H9 (cell line): Measurements from ENCODE around the gene LSM2. TPM values are rescaled to one million over a fixed set of nuclear protein-coding genes. Genes with fewer than 3 reads are reported as not detected.
A peak's percentile ranks its signal among the peaks of the same experiment; 100 is the strongest.

Source experiments
- DNase-seq: peaks from one replicate; pipeline ENCODE4 v3.0.0-alpha.2; 2017
- H2AFZ ChIP-seq: one replicate; pipeline ENCODE4 v1.6.1; 2013; ENCODE audit warnings: mild to moderate bottlenecking, low read length, control low read depth, moderate library complexity
- H2AK5ac ChIP-seq: 2 replicates; pipeline ENCODE4 v1.6.1; 2013; ENCODE audit warnings: low read length, control low read depth, mixed read lengths; ENCODE audit not compliant: insufficient read length
- H2BK120ac ChIP-seq: one replicate; pipeline ENCODE4 v1.6.1; 2013; ENCODE audit warnings: low read depth, mild to moderate bottlenecking, low read length, control low read depth, inconsistent platforms; ENCODE audit not compliant: poor library complexity, severe bottlenecking
- H2BK12ac ChIP-seq: 2 replicates; pipeline ENCODE4 v1.6.1; 2013; ENCODE audit warnings: low read length, control low read depth, mixed read lengths, low read depth; ENCODE audit not compliant: insufficient read length
- H2BK15ac ChIP-seq: 2 replicates; pipeline ENCODE4 v1.6.1; 2013; ENCODE audit warnings: low read depth, low read length, control low read depth
- H2BK20ac ChIP-seq: one replicate; pipeline ENCODE4 v1.6.1; 2013; ENCODE audit warnings: low read depth, mild to moderate bottlenecking, low read length, control low read depth, inconsistent platforms; ENCODE audit not compliant: poor library complexity, severe bottlenecking
- H2BK5ac ChIP-seq: 2 replicates; pipeline ENCODE4 v1.6.1; 2013; ENCODE audit warnings: low read length, control low read depth, mixed read lengths; ENCODE audit not compliant: insufficient read length
- H3K14ac ChIP-seq: 2 replicates; pipeline ENCODE4 v1.6.1; 2013; ENCODE audit warnings: low read length, control low read depth; ENCODE audit not compliant: insufficient read depth
- H3K18ac ChIP-seq: 2 replicates; pipeline ENCODE4 v1.6.1; 2013; ENCODE audit warnings: low read depth, mild to moderate bottlenecking, mixed read lengths, low read length, control low read depth; ENCODE audit not compliant: insufficient read length
- H3K23ac ChIP-seq: 2 replicates; pipeline ENCODE4 v1.6.1; 2013; ENCODE audit warnings: low read length, control low read depth, mixed read lengths, low read depth; ENCODE audit not compliant: insufficient read length
- H3K23me2 ChIP-seq: 2 replicates; pipeline ENCODE4 v1.6.1; 2013; ENCODE audit warnings: low read depth, mild to moderate bottlenecking, mixed read lengths, low read length, control low read depth; ENCODE audit not compliant: insufficient read length, poor library complexity, severe bottlenecking
- H3K27ac ChIP-seq: 2 replicates; pipeline ENCODE4 v1.5.1; 2013; ENCODE audit warnings: low read length, control low read depth, mixed read lengths, low read depth; ENCODE audit not compliant: insufficient read length
- H3K27me3 ChIP-seq: 2 replicates; pipeline ENCODE4 v1.6.1; 2013; ENCODE audit warnings: low read length, control low read depth, inconsistent platforms; ENCODE audit not compliant: insufficient read depth
- H3K4ac ChIP-seq: 2 replicates; pipeline ENCODE4 v1.6.1; 2013; ENCODE audit warnings: low read depth, mild to moderate bottlenecking, control low read depth, inconsistent platforms, low read length, moderate library complexity
- H3K4me1 ChIP-seq: 2 replicates; pipeline ENCODE4 v1.6.1; 2013; ENCODE audit warnings: low read length, control low read depth, inconsistent platforms; ENCODE audit not compliant: insufficient read depth
- H3K4me2 ChIP-seq: 2 replicates; pipeline ENCODE4 v1.6.1; 2013; ENCODE audit warnings: low read length, control low read depth, mixed read lengths; ENCODE audit not compliant: insufficient read length, insufficient read depth
- H3K56ac ChIP-seq: 2 replicates; pipeline ENCODE4 v1.6.1; 2013; ENCODE audit warnings: low read depth, mild to moderate bottlenecking, mixed read lengths, low read length, control low read depth; ENCODE audit not compliant: insufficient read length
- H3K79me1 ChIP-seq: 2 replicates; pipeline ENCODE4 v1.6.1; 2013; ENCODE audit warnings: low read depth, mild to moderate bottlenecking, moderate library complexity, low read length, control low read depth, inconsistent platforms; ENCODE audit not compliant: insufficient read depth, poor library complexity, severe bottlenecking
- H3K79me2 ChIP-seq: 2 replicates; pipeline ENCODE4 v1.6.1; 2013; ENCODE audit warnings: low read length, control low read depth, inconsistent platforms; ENCODE audit not compliant: insufficient read depth
- H3K9ac ChIP-seq: 2 replicates; pipeline ENCODE4 v1.6.1; 2013; ENCODE audit warnings: low read length, control low read depth, mixed read lengths; ENCODE audit not compliant: insufficient read length; ENCODE audit errors: extremely low read depth
- H3K9me3 ChIP-seq: one replicate; pipeline ENCODE4 v1.6.1; 2013; ENCODE audit warnings: low read depth, low read length, inconsistent platforms; ENCODE audit not compliant: control insufficient read depth
- H3T11ph ChIP-seq: one replicate; pipeline ENCODE4 v1.6.1; 2013; ENCODE audit warnings: mild to moderate bottlenecking, low read length, control low read depth, inconsistent platforms
- H4K20me1 ChIP-seq: one replicate; pipeline ENCODE4 v1.6.1; 2013; ENCODE audit not compliant: control insufficient read depth, insufficient read length, insufficient read depth
- H4K5ac ChIP-seq: 2 replicates; pipeline ENCODE4 v1.6.1; 2013; ENCODE audit warnings: low read depth, mild to moderate bottlenecking, mixed read lengths, low read length, control low read depth; ENCODE audit not compliant: insufficient read length
- H4K8ac ChIP-seq: replicated peaks from 2 replicates; pipeline ENCODE4 v1.6.1; 2013; ENCODE audit warnings: low read length, control low read depth, mixed read lengths, low read depth; ENCODE audit not compliant: insufficient read length
- H4K91ac ChIP-seq: 2 replicates; pipeline ENCODE4 v1.6.1; 2013; ENCODE audit warnings: low read depth, mild to moderate bottlenecking, moderate library complexity, mixed read lengths, low read length, control low read depth; ENCODE audit not compliant: insufficient read length
- H3K27ac Mint-ChIP-seq, 3 experiments: 2 replicates in 2 of 3; 3 replicates in 1 of 3; pipeline ENCODE4 v1.8.0; 2020 to 2021; ENCODE audit warnings: mixed read lengths in 3 of 3, mild to moderate bottlenecking in 1 of 3, moderate library complexity in 1 of 3
- H3K27me3 Mint-ChIP-seq: 2 replicates; pipeline ENCODE4 v1.8.0; 2021; ENCODE audit warnings: low read depth, mild to moderate bottlenecking, moderate library complexity, mixed read lengths
- H3K36me3 Mint-ChIP-seq, 3 experiments: 2 replicates in 2 of 3; 3 replicates in 1 of 3; pipeline ENCODE4 v1.8.0; 2020 to 2021; ENCODE audit warnings: low read depth in 3 of 3, mixed read lengths in 3 of 3; ENCODE audit not compliant: insufficient read depth in 1 of 3
- H3K4me1 Mint-ChIP-seq, 2 experiments: 2 replicates each; pipeline ENCODE4 v1.8.0; 2020; ENCODE audit warnings: mixed read lengths in 2 of 2
- H3K4me3 Mint-ChIP-seq, 2 experiments: 2 replicates in 1 of 2; 3 replicates in 1 of 2; pipeline ENCODE4 v1.8.0; 2020 to 2021; ENCODE audit warnings: mild to moderate bottlenecking in 2 of 2, mixed read lengths in 2 of 2, moderate library complexity in 1 of 2
- H3K9me3 Mint-ChIP-seq, 2 experiments: 2 replicates in 1 of 2; 3 replicates in 1 of 2; pipeline ENCODE4 v1.8.0; 2020; ENCODE audit warnings: mild to moderate bottlenecking in 2 of 2, mixed read lengths in 2 of 2, moderate library complexity in 1 of 2
- CTCF ChIP-seq: fragments of 200-600 bp; sonication (generic); conservative IDR thresholded peaks from 3 replicates; pipeline ENCODE4 v1.8.0; 2021; ENCODE audit warnings: antibody characterized with exemption, mild to moderate bottlenecking
- WGBS: extraction: QIAGEN DNeasy Blood & Tissue Kit; methylation state at CpG from one replicate; pipeline ENCODE4 v1.1.7; 2013; ENCODE audit warnings: missing lambda C conversion rate, low lambda C conversion rate, mixed read lengths; ENCODE audit not compliant: insufficient read length; ENCODE audit errors: extremely low coverage; 5-methylcytosine and 5-hydroxymethylcytosine counted together
- total RNA-seq: library from RNA; stranded (reverse); gene quantifications from 2 replicates; pipeline ENCODE4 v1.2.1, GENCODE V29; 2021

The LSM2 gene
- total RNA-seq, 1 experiment from 2014 or later = 123 TPM

GRCh38 chr6:31830886-31831335 is 24.1 kb upstream of the LSM2 start:
- Histone ChIP-seq H3K27me3 (no peaks in the 10 kb centered on the region), H3K18ac (no peak overlapping the region), H3K9me3 (no peaks in the 10 kb centered on the region), H3T11ph (no peak overlapping the region), H3K9ac (peak overlapping the region; percentile 47), H2BK20ac (no peak overlapping the region), H3K56ac (no peak overlapping the region), H2BK120ac (no peak overlapping the region), H2BK5ac (no peak overlapping the region), H3K79me2 (peaks cover 13% of the 10 kb centered on the region; the same call in 1 of the 2 replicates), H3K23ac (no peak overlapping the region), H3K79me1 (no peaks in the 10 kb centered on the region), H2AK5ac (no peak overlapping the region), H4K8ac (no peak overlapping the region), H3K4me1 (peaks cover 2% of the 10 kb centered on the region; the same call in 1 of the 2 replicates), H2BK12ac (no peak overlapping the region), H3K4me2 (peak overlapping the region; percentile 61), H4K91ac (no peak overlapping the region), H3K14ac (no peak overlapping the region), H3K27ac (no peak overlapping the region), H2AFZ (no peak overlapping the region), H3K4ac (no peak overlapping the region), H3K23me2 (peaks cover 26% of the 10 kb centered on the region), H4K5ac (no peak overlapping the region), H4K20me1 (no peaks in the 10 kb centered on the region), H2BK15ac (no peak overlapping the region)
- no peak for DNase-seq
- H3K27me3 Mint-ChIP-seq = peaks cover 4% of the 10 kb centered on the region
- no peak for TF ChIP-seq CTCF
- no CpG with 5 or more reads among the region's 6 CpGs for WGBS
- peak overlapping the region in 2 of 3 experiments; percentile 32 to 37; a peak in 1 of 7 replicates for H3K27ac Mint-ChIP-seq
- H3K4me3 Mint-ChIP-seq = peak overlapping the region; percentile 79 to 88
- peaks cover 10 to 12% (median 10%) of the 10 kb centered on the region in 3 experiments for H3K36me3 Mint-ChIP-seq
- H3K9me3 Mint-ChIP-seq = peaks cover 0 to 5% of the 10 kb centered on the region in 2 experiments; a peak in 2 of 5 replicates
- peaks cover 22 to 23% of the 10 kb centered on the region in 2 experiments for H3K4me1 Mint-ChIP-seq
